ENCODE results near the gene DNAH7.
"Not testable (repeated sequence)": the region's sequence is repeated elsewhere in the genome, so short reads cannot be mapped to it uniquely, and the experiment has no call there.

Gene DNAH7

GRCh38 chr2:196096982-196097745 lies 28.5 kb upstream of the DNAH7 start:
- no peak for TF ChIP-seq CTCF (IDR thresholded peaks at IDR 0.05; ENCODE audit: borderline replicate concordance, control extremely low read depth, extremely low read depth, insufficient read depth, missing control alignments)
- in situ Hi-C loops (cut with MboI; ENCODE audit: low sequenced_read_pairs, unreplicated experiment): loop anchor here (25.0 kb wide), 2 partner anchors 365 to 665 kb away; no protein-coding TSS in a partner anchor

GRCh38 chr2:196096264-196096663 lies 27.6 kb upstream of the DNAH7 start:
- no peak for DNase-seq (ENCODE audit: low spot score)
- in situ Hi-C loops (cut with MboI; ENCODE audit: low sequenced_read_pairs, unreplicated experiment): loop anchor here (25.0 kb wide), 2 partner anchors 366 to 666 kb away; no protein-coding TSS in a partner anchor
- no peak for TF ChIP-seq CTCF (IDR thresholded peaks at IDR 0.05; ENCODE audit: borderline replicate concordance, control extremely low read depth, extremely low read depth, insufficient read depth, missing control alignments)

More at GRCh38 chr2:196096982-196097745, 28.5 kb upstream of the DNAH7 start:
- DNase-seq (ENCODE audit: low spot score): no peak

GRCh38 chr2:196089448-196089847 lies 20.8 kb upstream of the DNAH7 start:
- not testable (repeated sequence) for DNase-seq (ENCODE audit: low spot score)
- in situ Hi-C loops (cut with MboI; ENCODE audit: low sequenced_read_pairs, unreplicated experiment): loop anchor here (10.0 to 25.0 kb wide), 3 partner anchors 185 to 673 kb away; no protein-coding TSS in a partner anchor

- no peak for TF ChIP-seq CTCF (IDR thresholded peaks at IDR 0.05; ENCODE audit: borderline replicate concordance, control extremely low read depth, extremely low read depth, insufficient read depth, missing control alignments)
- DNase-seq (ENCODE audit: low spot score): no peak
- in situ Hi-C loops (cut with MboI; ENCODE audit: low sequenced_read_pairs, unreplicated experiment): loop anchor here (10.0 to 25.0 kb wide), 3 partner anchors 187 to 674 kb away; no protein-coding TSS in a partner anchor
Observed at GRCh38 chr2:196088203-196088602, 19.6 kb upstream of the DNAH7 start.

GRCh38 chr2:196086517-196087368 lies 18.1 kb upstream of the DNAH7 start:
- DNase-seq (ENCODE audit: low spot score): no peak
- no peak for TF ChIP-seq CTCF (IDR thresholded peaks at IDR 0.05; ENCODE audit: borderline replicate concordance, control extremely low read depth, extremely low read depth, insufficient read depth, missing control alignments)
- in situ Hi-C loops (cut with MboI; ENCODE audit: low sequenced_read_pairs, unreplicated experiment): loop anchor here (10.0 to 25.0 kb wide), 3 partner anchors 188 to 676 kb away; no protein-coding TSS in a partner anchor

GRCh38 chr2:196083601-196084000 lies 15.0 kb upstream of the DNAH7 start:
- no peak for DNase-seq (ENCODE audit: low spot score)
- no peak for TF ChIP-seq CTCF (IDR thresholded peaks at IDR 0.05; ENCODE audit: borderline replicate concordance, control extremely low read depth, extremely low read depth, insufficient read depth, missing control alignments)
- in situ Hi-C loops (cut with MboI; ENCODE audit: low sequenced_read_pairs, unreplicated experiment): loop anchor here (10.0 to 25.0 kb wide), 3 partner anchors 191 to 679 kb away; no protein-coding TSS in a partner anchor
